Fibroblast of lung (primary cell): ENCODE measurements around the gene JMJD6. TPM values are rescaled to one million over a fixed set of nuclear protein-coding genes. Genes with fewer than 3 reads are reported as not detected.
"Not testable (repeated sequence)": the region's sequence is repeated elsewhere in the genome, so short reads cannot be mapped to it uniquely, and the experiment has no call there.

Experiments used
- DNase-seq, 2 donors: peaks; one replicate each; pipeline versions ENCODE4 v3.0.0 to v3.0.0-alpha.2; 2010; ENCODE audit warnings: low read depth in 2 of 2
- H2AFZ ChIP-seq: 2 replicates; pipeline ENCODE4 v1.5.1; 2012; ENCODE audit warnings: low read length, control low read depth, inconsistent platforms
- H3K27ac ChIP-seq: 2 replicates; pipeline ENCODE4 v1.5.1; 2011; ENCODE audit warnings: low read length, control low read depth; ENCODE audit not compliant: insufficient read depth
- H3K27me3 ChIP-seq: 2 replicates; pipeline ENCODE4 v1.5.1; 2011; ENCODE audit warnings: mild to moderate bottlenecking, low read length; ENCODE audit not compliant: control insufficient read depth, insufficient read depth
- H3K36me3 ChIP-seq: 2 replicates; pipeline ENCODE4 v1.5.1; 2011; ENCODE audit warnings: low read length; ENCODE audit not compliant: control insufficient read depth, insufficient read depth
- H3K4me1 ChIP-seq: 2 replicates; pipeline ENCODE4 v1.5.1; 2011; ENCODE audit warnings: low read length; ENCODE audit not compliant: control insufficient read depth, insufficient read depth; ENCODE audit errors: extremely low read depth
- H3K4me2 ChIP-seq: 2 replicates; pipeline ENCODE4 v1.5.1; 2011; ENCODE audit warnings: low read length, control low read depth; ENCODE audit not compliant: insufficient read depth; ENCODE audit errors: extremely low read depth
- H3K4me3 ChIP-seq, 4 experiments: fragments of 200-600 bp in 1 of 4; sonication (generic) in 1 of 4; replicated peaks in 1 of 4; 2 replicates each; pipeline ENCODE4 v1.5.1; 2011 to 2016; ENCODE audit warnings: low read length in 4 of 4, low read depth in 3 of 4, mild to moderate bottlenecking in 3 of 4, control low read depth in 2 of 4, inconsistent platforms in 1 of 4, mixed read lengths in 1 of 4; ENCODE audit not compliant: insufficient read depth in 1 of 4; ENCODE audit errors: control extremely low read depth in 1 of 4
- H3K79me2 ChIP-seq: 2 replicates; pipeline ENCODE4 v1.5.1; 2012; ENCODE audit warnings: mild to moderate bottlenecking, low read length, inconsistent platforms; ENCODE audit not compliant: control insufficient read depth, insufficient read depth
- H3K9ac ChIP-seq: 2 replicates; pipeline ENCODE4 v1.5.1; 2011; ENCODE audit warnings: mild to moderate bottlenecking, low read length, control low read depth; ENCODE audit not compliant: insufficient read depth
- H3K9me3 ChIP-seq: 2 replicates; pipeline ENCODE4 v1.5.1; 2012; ENCODE audit warnings: low read depth, low read length; ENCODE audit not compliant: control insufficient read depth, insufficient read depth
- H4K20me1 ChIP-seq: 2 replicates; pipeline ENCODE4 v1.5.1; 2011; ENCODE audit warnings: low read length; ENCODE audit not compliant: control insufficient read depth, insufficient read depth; ENCODE audit errors: extremely low read depth
- CTCF ChIP-seq, 2 donors: IDR thresholded peaks in 1 of 2; conservative IDR thresholded peaks in 1 of 2; 1 replicate in 1 of 2; 2 replicates in 1 of 2; pipeline ENCODE4 v1.5.1; 2011 to 2012; ENCODE audit warnings: low read length in 2 of 2, control low read depth in 1 of 2, inconsistent platforms in 1 of 2, low read depth in 1 of 2, mild to moderate bottlenecking in 1 of 2
- EZH2 ChIP-seq: IDR thresholded peaks from 2 replicates; pipeline ENCODE4 v1.5.1; 2012; ENCODE audit warnings: low read length, control low read depth, mild to moderate bottlenecking; ENCODE audit errors: missing control alignments
- polyA plus RNA-seq, 2 donors: library from polyadenylated mRNA; depleted of rRNA in 1 of 2; stranded (reverse) in 1 of 2; unstranded in 1 of 2; fragments of >200 nt; gene quantifications; 2 replicates each; pipeline ENCODE4 v1.2.1, GENCODE V29; 2011 to 2012; ENCODE audit warnings: missing spikeins in 1 of 2
- total RNA-seq: library from RNA; depleted of rRNA; stranded (reverse); fragments of >200 nt; gene quantifications from 2 replicates; pipeline ENCODE4 v1.2.1, GENCODE V29; 2014

The JMJD6 gene
- total and polyA plus RNA-seq, 2 donors (not counting 1 experiment from before 2014, with no cell fraction given) = 16.2 to 17.7 TPM

GRCh38 chr17:76744747-76745146, 18.3 kb upstream of the JMJD6 start:
- Histone ChIP-seq H3K27ac (no peak overlapping the region), H3K4me3 (no peak overlapping the region), H3K79me2 (no peaks in the 10 kb centered on the region), H4K20me1 (no peaks in the 10 kb centered on the region), H3K27me3 (no peaks in the 10 kb centered on the region), H3K36me3 (peaks cover 19% of the 10 kb centered on the region), H3K4me2 (no peak overlapping the region), H3K9me3 (no peaks in the 10 kb centered on the region), H2AFZ (no peak overlapping the region), H3K9ac (no peak overlapping the region), H3K4me1 (peaks cover 2% of the 10 kb centered on the region)
- no peak for TF ChIP-seq CTCF (conservative IDR thresholded peaks at IDR 0.05 in 1 of 2, IDR thresholded peaks at IDR 0.05 in 1 of 2; ENCODE audit: low read depth in 1 of 2, low read length in 2 of 2)
- TF ChIP-seq EZH2 = no peak
- no peak for DNase-seq

GRCh38 chr17:76742958-76743357, 16.6 kb upstream of the JMJD6 start:
- H3K27ac ChIP-seq = no peak overlapping the region
- H3K4me3 ChIP-seq = no peak overlapping the region
- H3K79me2 ChIP-seq = peaks cover 7% of the 10 kb centered on the region
- no peaks in the 10 kb centered on the region for H3K9me3 ChIP-seq
- DNase-seq = no peak
- no peak overlapping the region for H3K4me2 ChIP-seq
- TF ChIP-seq CTCF (conservative IDR thresholded peaks at IDR 0.05 in 1 of 2, IDR thresholded peaks at IDR 0.05 in 1 of 2; ENCODE audit: low read depth in 1 of 2, low read length in 2 of 2) = no peak
- no peak for TF ChIP-seq EZH2
- H2AFZ ChIP-seq = no peak overlapping the region
- no peaks in the 10 kb centered on the region for H3K27me3 ChIP-seq
- no peaks in the 10 kb centered on the region for H4K20me1 ChIP-seq
- H3K9ac ChIP-seq = no peak overlapping the region
- H3K36me3 ChIP-seq = peaks cover 19% of the 10 kb centered on the region
- peaks cover 4% of the 10 kb centered on the region for H3K4me1 ChIP-seq

- no peaks in the 10 kb centered on the region for H3K9me3 ChIP-seq
- TF ChIP-seq EZH2 (no peak), CTCF (conservative IDR thresholded peaks at IDR 0.05 in 1 of 2, IDR thresholded peaks at IDR 0.05 in 1 of 2; ENCODE audit: low read depth in 1 of 2, low read length in 2 of 2) (no peak)
- no peaks in the 10 kb centered on the region for H3K27me3 ChIP-seq
- H3K27ac ChIP-seq = peak overlapping the region; percentile 22
- H3K4me3 ChIP-seq = peak overlapping the region in 2 of 4 experiments; percentile 12 to 21
- peaks cover 23% of the 10 kb centered on the region for H3K79me2 ChIP-seq
- H2AFZ ChIP-seq = no peak overlapping the region
- H3K9ac ChIP-seq = no peak overlapping the region
- H3K36me3 ChIP-seq = peaks cover 22% of the 10 kb centered on the region
- H3K4me1 ChIP-seq = peaks cover 4% of the 10 kb centered on the region
- no peaks in the 10 kb centered on the region for H4K20me1 ChIP-seq
- peak overlapping the region; percentile 68 for H3K4me2 ChIP-seq
- peak in 1 of 2 donors; percentile 79 for DNase-seq
Measured at GRCh38 chr17:76740329-76741118, 14.1 kb upstream of the JMJD6 start.

- H3K27me3 ChIP-seq, H3K9me3 ChIP-seq, H3K27ac ChIP-seq, H2AFZ ChIP-seq, H3K4me1 ChIP-seq, H4K20me1 ChIP-seq, H3K9ac ChIP-seq, DNase-seq: not testable (repeated sequence)
- H3K4me3 ChIP-seq = peak overlapping the region in 3 of 4 experiments; percentile 83 to 98 (median 88)
- peaks cover 15% of the 10 kb centered on the region for H3K36me3 ChIP-seq
- H3K4me2 ChIP-seq = peak overlapping the region; percentile 86
- H3K79me2 ChIP-seq = peaks cover 32% of the 10 kb centered on the region
Measured at GRCh38 chr17:76739568-76740115, 13.2 kb upstream of the JMJD6 start.
